Measurements from ENCODE around the gene SLTM.
"Not testable (repeated sequence)": the region's sequence is repeated elsewhere in the genome, so short reads cannot be mapped to it uniquely, and the experiment has no call there.

Gene SLTM

GRCh38 chr15:58933281-58934113, at the start of gene SLTM:
Gene SLTM (minus strand): TSS chr15:58933679. CDS start chr15:58933565, 114 bp downstream.
- DNase-seq (ENCODE audit: low spot score) = peak; percentile 66

GRCh38 chr15:58983261-58983660, 49.8 kb upstream of the SLTM start:
- DNase-seq (ENCODE audit: low spot score) = no peak

GRCh38 chr15:58981808-58982475, 48.5 kb upstream of the SLTM start:
- no peak for DNase-seq (ENCODE audit: low spot score)

DNA sequence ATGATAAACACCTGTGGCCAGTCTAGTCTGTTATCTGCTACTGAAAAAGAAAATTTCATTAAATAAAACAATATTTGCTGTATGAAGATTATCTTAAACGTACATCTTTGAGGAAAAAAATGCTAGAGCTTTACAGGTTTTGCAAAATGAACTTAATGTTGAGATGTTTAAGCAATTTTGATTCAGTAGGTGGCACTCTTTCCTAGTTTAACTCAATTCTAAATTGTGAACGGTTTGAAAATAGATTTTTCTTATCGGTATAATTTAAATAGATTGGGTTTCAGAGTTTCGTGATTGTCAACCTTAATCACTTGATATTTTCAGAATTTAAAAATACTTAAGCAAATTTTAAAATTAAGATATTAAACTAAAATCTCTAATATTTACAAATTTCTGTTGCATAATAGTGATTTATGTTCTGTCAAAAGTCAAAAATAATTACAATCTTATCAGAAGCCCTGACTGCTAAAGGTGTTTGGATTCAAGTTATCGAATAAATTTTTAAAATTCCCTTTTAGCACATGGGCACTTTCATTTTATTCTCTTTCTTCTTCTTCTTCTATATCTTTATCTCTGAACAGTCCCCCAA, 47.0 kb upstream of the SLTM start:
- DNase-seq (ENCODE audit: low spot score) = no peak

DNA sequence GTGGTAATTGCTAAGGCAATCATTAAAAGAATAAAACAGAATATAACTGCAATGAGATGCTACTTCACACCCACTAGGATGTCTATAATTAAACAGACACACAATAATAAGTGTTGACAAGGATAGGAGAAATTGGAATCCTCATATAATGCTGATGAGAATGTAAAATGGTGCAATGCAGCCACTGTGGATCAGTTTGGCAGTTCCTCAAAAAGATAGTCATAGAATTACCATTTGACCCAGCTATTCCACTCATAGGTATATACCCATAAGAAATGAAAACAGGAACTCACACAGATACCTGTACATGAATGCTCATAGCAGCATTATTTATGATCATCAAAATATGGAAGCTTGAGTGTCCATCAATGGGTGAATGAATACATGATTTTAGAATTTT, 44.4 kb upstream of the SLTM start:
- no peak for DNase-seq (ENCODE audit: low spot score)

GRCh38 chr15:58967479-58967878, 34.0 kb upstream of the SLTM start:
- DNase-seq (ENCODE audit: low spot score) = no peak

DNA sequence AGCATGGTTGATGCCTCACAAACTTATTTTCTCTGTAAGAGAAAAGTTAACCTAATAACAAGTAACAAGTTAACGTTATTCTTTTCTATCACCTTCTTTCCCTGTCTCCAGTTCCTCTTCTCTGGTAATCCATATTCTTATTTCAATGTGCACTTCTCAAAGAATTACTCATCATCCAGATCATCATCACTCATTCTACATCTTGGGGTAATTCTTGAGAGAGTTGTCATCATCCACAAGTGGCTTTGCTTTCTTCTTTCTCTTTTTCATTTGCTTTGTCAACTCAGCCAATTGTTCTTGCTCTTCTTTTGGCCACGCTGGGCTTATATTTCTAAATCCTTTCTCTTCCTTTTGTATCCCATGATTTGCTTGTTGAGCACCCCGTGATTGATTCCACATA, 33.2 kb upstream of the SLTM start:
- DNase-seq (ENCODE audit: low spot score) = no peak

- DNase-seq (ENCODE audit: low spot score) = no peak
Observed at GRCh38 chr15:58962662-58963565, 29.4 kb upstream of the SLTM start.

DNA sequence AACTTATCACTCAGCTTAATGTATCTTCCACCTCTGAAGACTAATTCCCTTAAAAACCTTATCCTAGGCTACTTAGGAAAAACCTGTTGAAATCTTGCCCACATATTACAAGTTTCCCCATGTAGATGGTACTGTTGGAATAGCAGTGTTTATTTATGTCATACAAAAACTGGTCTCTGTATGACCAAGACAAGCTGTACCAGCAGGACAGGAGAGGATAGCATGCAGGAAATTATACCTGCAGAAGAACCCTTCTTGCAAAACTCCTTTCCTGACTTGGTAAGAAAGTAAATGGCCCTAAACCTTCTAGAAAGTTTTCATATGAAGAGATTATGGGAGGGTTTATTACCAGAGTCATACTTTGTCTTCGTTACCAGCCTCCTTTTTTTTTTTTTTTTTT, 28.7 kb upstream of the SLTM start:
- no peak for DNase-seq (ENCODE audit: low spot score)

GRCh38 chr15:58958811-58959210, 25.3 kb upstream of the SLTM start:
- DNase-seq (ENCODE audit: low spot score) = no peak

DNA sequence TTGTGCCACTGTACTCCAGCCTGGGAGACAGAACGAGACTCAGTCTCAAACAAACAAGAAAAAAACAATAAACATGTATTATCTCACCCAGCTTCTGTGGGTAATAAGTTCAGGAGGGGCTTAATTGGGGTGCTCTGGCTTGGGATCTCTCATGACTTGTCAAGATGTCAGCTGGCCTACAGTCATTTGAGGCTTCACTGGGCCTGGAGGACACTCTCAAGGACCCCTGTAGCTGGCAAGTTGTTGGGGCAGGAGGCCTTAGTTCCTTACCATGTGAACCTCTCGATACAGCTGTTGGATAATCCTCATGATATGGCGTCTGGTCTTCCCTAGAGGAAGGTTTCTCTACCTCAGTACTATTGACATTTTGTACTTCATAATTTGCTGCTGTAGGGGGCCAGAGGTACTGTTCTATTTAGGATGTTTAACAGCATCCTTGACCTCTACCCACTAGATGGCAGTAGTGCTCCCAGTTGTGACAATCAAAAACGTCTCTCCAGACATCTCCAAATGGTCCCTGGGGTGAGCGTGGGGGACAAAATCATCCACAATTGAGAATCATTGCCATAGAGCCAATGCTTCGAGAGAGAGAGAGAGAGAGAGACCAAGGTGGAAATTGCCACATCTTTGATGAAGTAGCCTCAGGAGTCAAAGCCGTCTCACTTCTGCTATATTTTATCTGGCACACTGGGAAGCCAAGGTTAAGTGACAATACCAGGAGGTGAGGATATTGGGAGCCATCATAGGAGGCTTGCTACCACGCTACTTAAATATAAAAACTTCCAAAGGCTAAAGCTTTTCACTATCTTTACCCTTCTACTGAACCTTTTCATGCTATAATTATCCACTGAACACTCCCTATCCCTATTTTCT, 23.9 kb upstream of the SLTM start:
- no peak for DNase-seq (ENCODE audit: low spot score)

DNA sequence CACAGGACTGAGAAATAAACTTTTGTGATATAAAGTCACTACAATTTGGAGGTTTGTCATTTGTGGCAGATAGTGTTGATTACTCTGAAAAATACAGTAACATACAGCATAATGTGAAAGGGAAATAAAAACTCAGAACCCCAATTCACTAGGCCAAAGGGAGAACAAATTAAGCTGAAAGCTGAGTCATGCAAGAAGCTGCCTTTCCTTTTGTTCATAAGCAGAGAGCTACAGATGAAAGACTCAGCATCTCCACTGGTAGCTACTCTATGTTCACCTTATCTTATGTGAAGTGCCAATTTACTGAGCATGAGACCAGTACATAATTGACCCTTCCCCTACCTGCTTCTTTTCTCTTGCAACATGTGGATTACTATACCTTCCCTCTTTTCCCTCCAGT, 19.3 kb upstream of the SLTM start:
- DNase-seq (ENCODE audit: low spot score) = no peak

DNA sequence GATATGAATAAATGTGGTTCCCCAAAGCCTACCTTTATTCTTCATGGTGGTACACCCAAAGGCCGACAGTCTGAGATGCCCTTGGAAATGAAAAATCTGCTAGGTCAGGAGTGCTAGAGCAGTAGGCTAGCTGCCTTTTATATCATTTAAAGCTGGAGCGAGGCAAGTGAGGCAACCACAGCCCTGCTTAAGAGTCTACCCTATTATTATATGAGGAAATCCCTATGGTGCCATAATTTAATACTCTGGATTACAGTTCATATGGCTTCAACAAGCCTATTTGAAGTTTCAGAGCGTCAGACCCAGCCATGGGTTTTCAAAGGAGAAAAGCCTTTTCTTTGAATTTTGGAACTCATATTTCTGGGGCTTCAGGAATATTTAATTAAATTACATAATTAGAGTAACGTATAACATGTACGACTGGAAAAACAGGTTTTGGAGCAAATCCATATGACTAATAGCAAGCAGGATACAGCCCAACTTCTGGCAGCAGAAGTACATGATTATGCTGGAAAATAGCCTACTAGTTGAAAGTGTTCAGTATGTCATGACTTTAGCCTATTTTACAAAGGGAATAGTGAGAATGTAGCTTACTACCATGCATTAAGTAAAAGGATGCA, 18.0 kb upstream of the SLTM start:
- no peak for DNase-seq (ENCODE audit: low spot score)

DNA sequence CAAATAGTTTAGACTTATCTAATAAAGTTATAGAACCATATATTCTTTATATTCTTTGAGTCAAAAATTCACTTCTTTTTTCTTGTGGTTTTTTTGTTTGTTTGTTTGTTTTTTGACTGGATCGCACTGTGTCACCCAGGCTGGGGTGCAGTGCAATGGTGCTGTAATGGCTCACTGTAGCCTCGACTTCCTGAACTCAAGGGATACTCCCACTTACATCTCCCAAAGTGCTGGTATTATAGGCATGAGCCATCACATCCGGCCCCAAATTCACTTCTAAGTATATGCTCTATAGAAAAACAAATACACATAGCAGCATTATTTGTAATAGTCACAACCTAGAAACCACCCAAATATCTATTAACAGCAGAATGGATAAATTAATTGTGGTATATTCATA, 13.7 kb upstream of the SLTM start:
- DNase-seq (ENCODE audit: low spot score) = no peak

DNA sequence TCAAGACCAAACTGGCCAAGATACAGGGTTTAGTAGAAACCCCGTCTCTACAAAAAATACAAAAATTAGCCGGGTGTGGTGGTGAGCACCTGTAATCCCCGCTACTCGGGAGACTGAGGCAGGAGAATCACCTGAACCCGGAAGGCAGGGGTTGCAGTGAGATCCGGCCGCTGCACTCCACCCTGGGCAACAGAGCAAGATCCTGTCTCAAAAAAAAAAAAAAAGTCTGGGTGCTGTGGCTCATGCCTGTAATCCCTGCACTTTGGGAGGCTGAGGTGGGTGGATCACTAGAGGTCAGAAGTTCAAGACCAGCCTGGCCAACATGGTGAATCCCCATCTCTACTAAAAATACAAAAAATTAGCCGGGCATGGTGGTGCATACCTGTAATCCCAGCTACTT, 1.5 kb upstream of the SLTM start:
- not testable (repeated sequence) for DNase-seq (ENCODE audit: low spot score)

- no peak for DNase-seq (ENCODE audit: low spot score)
Observed at GRCh38 chr15:58934521-58934920, 1.0 kb upstream of the SLTM start.

GRCh38 chr15:58934114-58934447, 602 bp upstream of the SLTM start:
- no peak for DNase-seq (ENCODE audit: low spot score)

DNA sequence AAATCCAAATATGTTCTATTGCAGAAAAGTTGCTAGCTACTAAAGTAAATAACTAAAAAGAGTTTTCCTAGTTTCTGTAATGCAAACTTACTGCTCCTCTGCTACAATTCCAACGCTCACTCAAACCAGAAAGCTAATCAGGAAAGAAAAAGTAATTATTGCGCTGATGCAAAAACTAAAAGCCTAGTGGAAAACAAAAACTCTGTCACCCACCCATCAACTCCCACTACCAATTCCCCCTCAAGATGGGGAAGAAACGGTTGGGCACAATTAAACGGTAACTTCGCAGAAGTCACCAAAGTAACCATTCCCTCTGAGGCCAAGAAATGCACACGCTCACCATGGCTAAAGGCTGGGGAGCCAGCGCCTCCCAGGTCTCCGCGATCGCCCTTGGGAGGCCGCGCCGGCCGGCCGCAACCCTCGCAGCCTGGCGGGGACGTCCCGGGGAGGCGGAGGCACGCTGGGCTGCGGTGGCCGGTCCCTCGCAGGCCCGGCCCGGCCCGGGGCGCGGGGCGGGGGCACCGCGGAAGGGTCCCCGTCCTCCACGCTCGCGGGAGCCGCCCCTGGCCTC, 684 bp downstream of the SLTM start:
- no peak for DNase-seq (ENCODE audit: low spot score)

DNA sequence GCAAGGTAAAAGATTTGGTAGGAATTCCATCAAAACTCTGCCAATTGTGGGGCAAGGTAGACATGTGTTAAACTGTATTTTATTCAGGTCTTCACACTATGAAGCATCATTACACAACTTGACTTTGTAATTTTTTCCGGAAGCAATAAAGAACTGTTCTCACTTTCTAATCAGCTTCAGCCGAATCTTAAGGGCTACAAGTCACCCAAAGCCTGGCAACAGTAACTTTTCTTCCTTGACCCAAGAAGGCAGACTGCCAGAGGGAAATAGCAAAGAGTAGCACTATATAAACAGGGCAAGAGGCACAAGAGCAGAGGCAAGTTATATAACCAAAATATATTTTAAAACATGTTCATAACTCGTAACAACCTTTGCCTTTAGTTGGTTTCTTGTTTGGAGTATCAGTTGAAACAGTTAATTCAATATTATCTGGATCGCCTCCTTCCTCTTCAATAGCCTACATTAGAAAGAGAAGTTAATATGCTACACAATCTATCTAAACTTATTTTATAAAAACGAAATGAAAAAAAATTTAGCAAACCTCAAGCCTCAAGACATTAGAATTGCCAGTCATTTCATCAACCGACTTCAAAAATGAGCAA, 1.4 kb downstream of the SLTM start:
- no peak for DNase-seq (ENCODE audit: low spot score)

DNA sequence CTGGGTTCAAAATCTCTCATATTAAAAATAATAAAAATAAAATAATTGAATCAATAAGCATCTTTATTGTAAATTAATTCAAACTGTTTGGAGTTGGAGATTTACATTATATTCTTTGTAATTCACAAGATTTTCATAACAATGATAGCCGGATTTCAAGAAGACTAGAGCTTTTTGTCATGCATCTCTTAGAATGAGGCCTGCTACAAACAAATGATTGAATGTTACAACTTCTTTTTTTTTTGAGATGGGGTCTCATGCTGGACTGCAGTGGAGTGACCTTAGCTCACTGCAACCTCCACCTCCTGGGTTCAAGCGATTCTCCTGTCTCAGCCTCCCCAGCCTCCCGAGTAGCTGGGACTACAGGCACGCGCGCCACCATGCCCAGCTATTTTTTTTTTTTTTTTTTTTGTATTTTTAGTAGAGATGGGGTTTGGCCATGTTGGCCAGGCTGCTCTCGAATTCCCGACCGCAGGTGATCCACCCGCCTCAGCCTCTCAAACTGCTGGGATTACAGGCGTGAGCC, 3.5 kb downstream of the SLTM start:
- DNase-seq (ENCODE audit: low spot score) = no peak

All from HuH-7.5 (cell line).